HepG2 (cell line): ENCODE measurements around the gene FOXD1. TPM values are rescaled to one million over a fixed set of nuclear protein-coding genes. Genes with fewer than 3 reads are reported as not detected.

ENCODE experiments used
- ATAC-seq: fragments of 200-7000 bp; cut with Tn5 transposase; 3 replicates; pipeline ENCODE4 v1.9.1; 2020; ENCODE audit warnings: mild to moderate bottlenecking, moderate library complexity
- BruUV-seq: library from RNA; stranded (reverse); fragments of 400-500 nt; replicated peaks from 2 replicates; lab custom pipeline; 2021; lab: Mats Ljungman, UMichigan
- CTCF ChIA-PET: fragments of 300-600 bp; formaldehyde crosslinking; extraction: SDS; loops from one replicate; lab custom pipeline; 2021; ENCODE audit warnings: low total read pairs, inconsistent platforms, low intra/inter-chr PET ratio; lab: Yijun Ruan, JAX
- POLR2A ChIA-PET: fragments of 350-600 bp; sonication (Branson Sonifier 250); formaldehyde crosslinking; loops from one replicate; lab custom pipeline; 2020; ENCODE audit warnings: antibody characterized with exemption, inconsistent platforms; lab: Yijun Ruan, JAX
- DNase-seq: peaks from one replicate; pipeline ENCODE4 v3.0.0-alpha.2; 2015; ENCODE audit warnings: low spot score
- FAIRE-seq: peaks from 3 replicates; lab custom pipeline; 2011; peaks lifted over from hg19 to GRCh38; lab: Jason Lieb, UNC
- H2AFZ ChIP-seq: one replicate; pipeline ENCODE4 v1.6.1; 2011; ENCODE audit warnings: low read length, inconsistent platforms
- H3K27ac ChIP-seq: fragments of 300-600 bp; 3 replicates; pipeline ENCODE4 v1.8.0; 2011; ENCODE audit warnings: mixed run types, mild to moderate bottlenecking, mixed read lengths, low read length, inconsistent platforms; ENCODE audit not compliant: insufficient read depth; ENCODE audit errors: extremely low read length
- H3K27me3 ChIP-seq, 2 experiments: fragments of 200-600 bp in 1 of 2; 2 replicates in 1 of 2; 3 replicates in 1 of 2; pipeline versions ENCODE4 v1.6.0 to v1.8.0; 2011; ENCODE audit warnings: low read length in 2 of 2, mild to moderate bottlenecking in 2 of 2, moderate library complexity in 2 of 2, inconsistent platforms in 1 of 2; ENCODE audit not compliant: insufficient read depth in 2 of 2, control insufficient read depth in 1 of 2
- H3K36me3 ChIP-seq, 2 experiments: fragments of 200-600 bp in 1 of 2; replicated peaks in 1 of 2; 2 replicates in 1 of 2; 3 replicates in 1 of 2; pipeline versions ENCODE4 v1.5.1 to v1.8.0; 2011; ENCODE audit warnings: low read length in 2 of 2, inconsistent platforms in 1 of 2; ENCODE audit not compliant: insufficient read depth in 2 of 2, control insufficient read depth in 1 of 2
- H3K4me1 ChIP-seq: 2 replicates; pipeline ENCODE4 v1.5.1; 2012; ENCODE audit warnings: low read length, inconsistent platforms; ENCODE audit not compliant: insufficient read depth
- H3K4me2 ChIP-seq: 2 replicates; pipeline ENCODE4 v1.6.0; 2011; ENCODE audit warnings: low read depth, low read length, inconsistent platforms
- H3K4me3 ChIP-seq, 3 experiments: fragments of 200-600 bp in 1 of 3; sonication (generic), shearing (Covaris generic) in 1 of 3; replicated peaks in 1 of 3; 2 replicates each; pipeline ENCODE4 v1.5.1; 2011 to 2016; ENCODE audit warnings: low read length in 3 of 3, inconsistent platforms in 2 of 3, low read depth in 2 of 3, mild to moderate bottlenecking in 2 of 3, control low read depth in 1 of 3, mixed read lengths in 1 of 3; ENCODE audit not compliant: insufficient read depth in 1 of 3
- H3K79me2 ChIP-seq: one replicate; pipeline ENCODE4 v1.6.1; 2011; ENCODE audit warnings: low read length, inconsistent platforms; ENCODE audit not compliant: insufficient read depth
- H3K9ac ChIP-seq: 2 replicates; pipeline ENCODE4 v1.6.0; 2011; ENCODE audit warnings: mild to moderate bottlenecking, low read depth, low read length, inconsistent platforms; ENCODE audit not compliant: insufficient read depth
- H3K9me3 ChIP-seq: 2 replicates; pipeline ENCODE4 v1.5.1; 2012; ENCODE audit warnings: mild to moderate bottlenecking, low read length
- H4K20me1 ChIP-seq: 2 replicates; pipeline ENCODE4 v1.6.0; 2011; ENCODE audit warnings: inconsistent platforms, mild to moderate bottlenecking, low read length, moderate library complexity; ENCODE audit not compliant: insufficient read depth
- ELF4 ChIP-seq: sonication (generic); formaldehyde crosslinking; IDR thresholded peaks from 2 replicates; pipeline ENCODE4 v1.5.0; 2020; ENCODE audit warnings: missing genetic modification reagents, mild to moderate bottlenecking, moderate library complexity, borderline replicate concordance
- MNT ChIP-seq: fragments of 450-650 bp; IDR thresholded peaks from 2 replicates; pipeline ENCODE4 v1.6.1; 2016
- MTA1 ChIP-seq: sonication (generic); formaldehyde crosslinking; IDR thresholded peaks from 2 replicates; pipeline ENCODE4 v1.4.0; 2020; ENCODE audit warnings: missing genetic modification reagents, mild to moderate bottlenecking, borderline replicate concordance
- ZKSCAN8 ChIP-seq: IDR thresholded peaks from 2 replicates; pipeline ENCODE4 v1.6.1; 2016; ENCODE audit warnings: borderline replicate concordance, missing genetic modification reagents, missing compliant biosample characterization
- ZNF350 ChIP-seq: sonication (generic); formaldehyde crosslinking; IDR thresholded peaks from 2 replicates; pipeline ENCODE4 v1.4.0; 2020; ENCODE audit warnings: mild to moderate bottlenecking, low read depth, missing genetic modification reagents, borderline replicate concordance
- ZNF567 ChIP-seq: sonication (generic); formaldehyde crosslinking; IDR thresholded peaks from 2 replicates; pipeline ENCODE4 v1.8.1; 2023; ENCODE audit warnings: mild to moderate bottlenecking, missing genetic modification reagents, borderline replicate concordance
- ZNF749 ChIP-seq: sonication (generic); formaldehyde crosslinking; IDR thresholded peaks from 2 replicates; pipeline ENCODE4 v1.8.0; 2022; ENCODE audit warnings: mild to moderate bottlenecking, missing genetic modification reagents, moderate library complexity, borderline replicate concordance
- WGBS: methylation state at CpG from one replicate; pipeline ENCODE4 v1.1.6; 2017; ENCODE audit warnings: low lambda C conversion rate; 5-methylcytosine and 5-hydroxymethylcytosine counted together
- in situ Hi-C: cut with HindIII; loops from 2 replicates; pipeline ENCODE4 v1.10.0; 2017; ENCODE audit warnings: low pct_unique_long_range_greater_than_20kb; ENCODE audit not compliant: extremely low pct_ligation_motif_present
- intact Hi-C: fragments of 100-400 bp; cut with micrococcal nuclease; formaldehyde crosslinking; loops from one replicate; pipeline ENCODE4 v1.10.0; 2022; ENCODE audit not compliant: unreplicated experiment
- polyA plus RNA-seq, 8 experiments: library from polyadenylated mRNA; depleted of rRNA in 3 of 8; stranded (reverse) in 7 of 8; unstranded in 1 of 8; fragments of >200 nt; fragmentation: Illumina TruSeq in 4 of 8; extraction: Trizol in 4 of 8; gene quantifications; 2 replicates each; pipeline versions ENCODE4 v1.2.1 to v1.2.3, GENCODE V29; 2011 to 2016; ENCODE audit warnings: low read depth in 4 of 8, missing spikeins in 1 of 8, mixed read lengths in 1 of 8; ENCODE audit not compliant: insufficient read depth in 1 of 8
- total RNA-seq, 5 experiments: library from RNA; depleted of rRNA; stranded (reverse); fragments of >200 nt; fragmentation: Illumina TruSeq; extraction: Trizol; gene quantifications; 2 replicates each; pipeline ENCODE4 v1.2.3, GENCODE V29; 2016; ENCODE audit warnings: low read depth in 1 of 5
- TF ChIP-seq, protein P1 (sequence below): sonication (generic); formaldehyde crosslinking; IDR thresholded peaks from 2 replicates; pipeline ENCODE4 v1.5.0; 2020; ENCODE audit warnings: missing genetic modification reagents

The FOXD1 gene
- total and polyA plus RNA-seq, 2 of the 13 experiments (the other 11 are each of a cell fraction or from before 2014, with no cell fraction given) = 0.04 to 0.05 TPM

GRCh38 chr5:73434907-73435306, 13.7 kb downstream of the FOXD1 start:
- no peak overlapping the region for H3K27ac ChIP-seq
- intact Hi-C loops (no loop called here), in situ Hi-C loops (no loop called here)
- CTCF ChIA-PET = no interaction called here
- BruUV-seq = no TSS peak
- H3K9me3 ChIP-seq = no peaks in the 10 kb centered on the region
- H3K79me2 ChIP-seq = no peaks in the 10 kb centered on the region
- H3K4me1 ChIP-seq = peaks cover 23% of the 10 kb centered on the region
- no peaks in the 10 kb centered on the region for H4K20me1 ChIP-seq
- peaks cover 5 to 54% of the 10 kb centered on the region in 2 experiments for H3K27me3 ChIP-seq
- FAIRE-seq (no peak), ATAC-seq (no peak), DNase-seq (no peak)
- no peak overlapping the region for H3K4me3 ChIP-seq
- no peak overlapping the region for H2AFZ ChIP-seq
- no peaks in the 10 kb centered on the region for H3K36me3 ChIP-seq
- TF ChIP-seq ZKSCAN8 (CRISPR knock-in tag) (no peak), ZNF749 (CRISPR knock-in tag) (no peak), ZNF567 (no peak), MNT (no peak), ELF4 (CRISPR knock-in tag) (no peak), ZNF350 (CRISPR knock-in tag) (no peak), MTA1 (CRISPR knock-in tag) (no peak)
- TF ChIP-seq, protein P1, sequence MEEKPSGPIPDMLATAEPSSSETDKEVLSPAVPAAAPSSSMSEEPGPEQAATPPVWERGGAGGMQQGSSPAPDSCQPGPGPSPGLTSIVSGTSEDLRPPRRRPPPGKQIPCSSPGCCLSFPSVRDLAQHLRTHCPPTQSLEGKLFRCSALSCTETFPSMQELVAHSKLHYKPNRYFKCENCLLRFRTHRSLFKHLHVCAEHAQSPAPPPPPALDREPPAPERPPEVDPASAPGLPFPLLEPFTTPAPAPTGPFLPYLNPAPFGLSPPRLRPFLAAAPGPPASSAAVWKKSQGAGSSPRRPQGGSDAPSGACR (CRISPR knock-in tag) = no peak
- no peak overlapping the region for H3K4me2 ChIP-seq
- 5% methylated on average over 1 of the region's 1 CpG for WGBS
- no peak overlapping the region for H3K9ac ChIP-seq
- POLR2A ChIA-PET = no interaction called here
